ENCODE data around the gene LASP1. TPM values are rescaled to one million over a fixed set of nuclear protein-coding genes. Genes with fewer than 3 reads are reported as not detected.

Gene LASP1
- total RNA-seq, 1 experiment from 2014 or later, result 137 TPM

DNA sequence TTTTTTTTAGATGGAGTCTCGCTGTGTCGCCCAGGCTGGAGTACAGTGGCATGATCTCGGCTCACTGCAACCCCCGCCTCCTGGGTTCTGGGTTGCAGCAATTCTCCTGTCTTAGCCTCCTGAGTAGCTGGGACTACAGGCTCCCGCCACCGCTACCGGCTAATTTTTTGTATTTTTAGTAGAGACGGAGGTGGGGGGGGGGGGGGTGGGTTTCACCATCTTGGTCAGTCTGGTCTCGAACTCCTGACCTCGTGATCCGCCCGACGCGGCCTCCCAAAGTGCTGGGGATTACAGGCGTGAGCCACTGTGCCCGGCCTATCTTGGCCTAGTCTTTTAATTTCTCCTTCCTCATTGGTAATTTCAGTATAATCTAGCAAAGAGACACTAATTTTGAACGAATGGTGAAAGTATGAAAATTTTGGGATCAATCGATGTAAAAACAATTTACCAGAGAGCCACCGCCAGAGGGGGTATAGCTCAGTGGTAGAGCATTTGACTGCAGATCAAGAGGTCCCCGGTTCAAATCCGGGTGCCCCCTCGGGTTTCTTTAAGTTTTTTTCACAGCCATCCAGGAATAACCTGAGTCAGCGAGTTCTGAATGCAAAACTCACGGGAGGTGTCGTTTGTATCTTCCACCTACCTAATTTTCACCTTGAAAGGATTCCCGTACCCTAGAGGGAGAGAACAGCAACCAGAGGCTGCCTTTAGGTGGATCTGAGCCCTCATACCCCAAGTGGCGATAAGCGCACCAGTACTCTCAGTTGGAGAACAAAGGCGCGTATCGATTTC lies 2.5 kb upstream of the LASP1 start:
- no TSS peak for BruUV-seq (replicated peaks)
- Mint-ChIP-seq H3K27me3 (ENCODE audit: insufficient read depth, unreplicated experiment) (no peaks in the 10 kb centered on the region), H3K9me3 (ENCODE audit: unreplicated experiment) (no peaks in the 10 kb centered on the region), H3K4me1 (ENCODE audit: low read depth, unreplicated experiment) (peaks cover 7% of the 10 kb centered on the region), H3K4me3 (ENCODE audit: unreplicated experiment) (peak overlapping the region; percentile 86), H3K27ac (ENCODE audit: unreplicated experiment) (peak overlapping the region; percentile 92), H3K36me3 (ENCODE audit: insufficient read depth, unreplicated experiment) (peaks cover 62% of the 10 kb centered on the region)
- Histone ChIP-seq H3K4me1 (peaks cover 12% of the 10 kb centered on the region), H3K36me3 (ENCODE audit: control insufficient read depth, insufficient read depth, low read length) (no peaks in the 10 kb centered on the region), H3K27me3 (replicated peaks; ENCODE audit: control insufficient read depth, insufficient read depth, low read length) (no peaks in the 10 kb centered on the region), H3K4me3 (ENCODE audit: low read depth, low read length) (peak overlapping the region; percentile 79), H3K9me3 (no peaks in the 10 kb centered on the region)
- peak; percentile 80 to 84 for DNase-seq
- CTCF ChIA-PET, result interaction anchor here (0.5 to 3.0 kb wide), 4 partner anchors 13 to 1106 kb away, joined by 3 to 21 read pairs (median 10); partner anchors contain the start of gene RPL23
- intact Hi-C loops (cut with micrococcal nuclease; ENCODE audit: unreplicated experiment), result loop anchor here (1.0 to 5.0 kb wide), 2 partner anchors 65 to 286 kb away; no protein-coding TSS in a partner anchor
- TF ChIP-seq, protein P1, sequence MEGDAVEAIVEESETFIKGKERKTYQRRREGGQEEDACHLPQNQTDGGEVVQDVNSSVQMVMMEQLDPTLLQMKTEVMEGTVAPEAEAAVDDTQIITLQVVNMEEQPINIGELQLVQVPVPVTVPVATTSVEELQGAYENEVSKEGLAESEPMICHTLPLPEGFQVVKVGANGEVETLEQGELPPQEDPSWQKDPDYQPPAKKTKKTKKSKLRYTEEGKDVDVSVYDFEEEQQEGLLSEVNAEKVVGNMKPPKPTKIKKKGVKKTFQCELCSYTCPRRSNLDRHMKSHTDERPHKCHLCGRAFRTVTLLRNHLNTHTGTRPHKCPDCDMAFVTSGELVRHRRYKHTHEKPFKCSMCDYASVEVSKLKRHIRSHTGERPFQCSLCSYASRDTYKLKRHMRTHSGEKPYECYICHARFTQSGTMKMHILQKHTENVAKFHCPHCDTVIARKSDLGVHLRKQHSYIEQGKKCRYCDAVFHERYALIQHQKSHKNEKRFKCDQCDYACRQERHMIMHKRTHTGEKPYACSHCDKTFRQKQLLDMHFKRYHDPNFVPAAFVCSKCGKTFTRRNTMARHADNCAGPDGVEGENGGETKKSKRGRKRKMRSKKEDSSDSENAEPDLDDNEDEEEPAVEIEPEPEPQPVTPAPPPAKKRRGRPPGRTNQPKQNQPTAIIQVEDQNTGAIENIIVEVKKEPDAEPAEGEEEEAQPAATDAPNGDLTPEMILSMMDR (IDR thresholded peaks at IDR 0.05; ENCODE audit: insufficient read depth in 1 of 2, low read depth in 1 of 2, low read length in 1 of 2, severe bottlenecking in 1 of 2, unreplicated experiment in 1 of 2), result peak; percentile 31 to 41
- POLR2A ChIA-PET, result interaction anchor here (0.6 to 3.5 kb wide), 3 partner anchors 14 to 648 kb away, joined by 3 to 42 read pairs (median 11); partner anchors contain the start of gene RPL23

DNA sequence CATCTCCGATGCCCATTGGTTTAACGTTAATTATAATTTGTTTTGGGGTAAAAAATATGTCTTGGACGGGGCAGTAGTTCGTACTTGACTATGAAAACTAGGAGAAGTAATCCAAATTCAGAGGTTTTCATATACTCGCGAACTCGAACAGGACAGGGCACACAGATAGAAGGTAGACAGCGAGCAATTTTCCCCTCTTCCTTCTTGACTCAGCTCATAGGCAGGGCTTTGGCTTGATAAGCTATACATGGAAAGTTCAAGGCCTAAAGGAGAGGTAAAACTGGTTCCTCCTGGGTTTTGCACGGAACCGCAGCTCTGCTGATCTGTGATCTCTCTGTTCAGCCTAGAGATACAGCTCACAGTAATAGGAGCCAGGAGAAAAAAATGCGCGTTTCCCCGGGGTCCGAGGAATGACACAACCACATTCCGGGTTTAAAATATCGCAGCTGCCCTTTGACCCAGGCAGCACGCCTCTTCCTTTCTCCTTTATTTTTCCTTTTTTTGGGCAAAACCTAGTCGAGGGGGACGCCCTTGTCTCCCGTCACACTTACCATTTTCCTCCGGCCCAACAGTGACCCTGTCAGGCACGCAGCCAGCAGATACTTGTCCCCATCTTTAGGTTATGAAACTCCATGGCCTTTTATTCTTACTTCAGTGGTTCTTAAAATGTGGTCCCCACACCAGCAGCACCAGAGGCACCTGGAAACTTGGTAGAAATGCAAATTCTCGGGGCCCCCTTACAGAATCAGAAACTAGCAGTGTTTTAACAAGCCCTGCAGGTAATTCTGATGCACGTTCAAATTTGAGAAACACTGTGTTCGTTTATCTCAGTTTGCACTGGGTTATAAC lies 1.7 kb upstream of the LASP1 start:
- H3K9me3 ChIP-seq, result no peaks in the 10 kb centered on the region
- H3K4me1 ChIP-seq, result peaks cover 20% of the 10 kb centered on the region
- H3K9me3 Mint-ChIP-seq (ENCODE audit: unreplicated experiment), result no peaks in the 10 kb centered on the region
- POLR2A ChIA-PET, result interaction anchor here (0.9 to 3.5 kb wide), 2 partner anchors 15 to 648 kb away, joined by 3 to 42 read pairs; partner anchors contain the start of gene RPL23
- intact Hi-C loops (cut with micrococcal nuclease; ENCODE audit: unreplicated experiment), result loop anchor here (1.0 to 5.0 kb wide), 2 partner anchors 66 to 285 kb away; no protein-coding TSS in a partner anchor
- peak overlapping the region; percentile 92 for H3K27ac Mint-ChIP-seq (ENCODE audit: unreplicated experiment)
- BruUV-seq (replicated peaks), result TSS peak; percentile 51
- H3K27me3 ChIP-seq (replicated peaks; ENCODE audit: control insufficient read depth, insufficient read depth, low read length), result no peaks in the 10 kb centered on the region
- peaks cover 59% of the 10 kb centered on the region for H3K36me3 Mint-ChIP-seq (ENCODE audit: insufficient read depth, unreplicated experiment)
- H3K4me3 ChIP-seq (ENCODE audit: low read depth, low read length), result peak overlapping the region; percentile 79
- peak overlapping the region; percentile 86 for H3K4me3 Mint-ChIP-seq (ENCODE audit: unreplicated experiment)
- TF ChIP-seq, protein P1 (IDR thresholded peaks at IDR 0.05; ENCODE audit: insufficient read depth in 1 of 2, low read depth in 1 of 2, low read length in 1 of 2, severe bottlenecking in 1 of 2, unreplicated experiment in 1 of 2), result no peak
- no peaks in the 10 kb centered on the region for H3K27me3 Mint-ChIP-seq (ENCODE audit: insufficient read depth, unreplicated experiment)
- peaks cover 7% of the 10 kb centered on the region for H3K4me1 Mint-ChIP-seq (ENCODE audit: low read depth, unreplicated experiment)
- DNase-seq, result peak; percentile 67 to 69
- CTCF ChIA-PET, result interaction anchor here (0.5 to 3.0 kb wide), 5 partner anchors 14 to 1105 kb away, joined by 3 to 21 read pairs (median 4); partner anchors contain the start of gene RPL23
- no peaks in the 10 kb centered on the region for H3K36me3 ChIP-seq (ENCODE audit: control insufficient read depth, insufficient read depth, low read length)
